ENCODE results near the gene MOB2. TPM values are rescaled to one million over a fixed set of nuclear protein-coding genes. Genes with fewer than 3 reads are reported as not detected.
A peak's percentile ranks its signal among the peaks of the same experiment; 100 is the strongest.

MOB2 gene
- total and polyA plus RNA-seq, 2 of the 13 experiments (the other 11 are each of a cell fraction or from before 2014, with no cell fraction given): 21.8 to 27.7 TPM

- no peaks in the 10 kb centered on the region for H3K79me2 ChIP-seq (ENCODE audit: insufficient read depth, low read length)
- H2AFZ ChIP-seq (ENCODE audit: low read length): no peak overlapping the region
- no peak overlapping the region for H3K9ac ChIP-seq (ENCODE audit: insufficient read depth, low read depth, low read length)
- peaks cover 5 to 23% of the 10 kb centered on the region in 2 experiments; a peak in 4 of 5 replicates for H3K27me3 ChIP-seq (ENCODE audit: control insufficient read depth in 1 of 2, insufficient read depth in 2 of 2, low read length in 2 of 2)
- ATAC-seq (no peak), FAIRE-seq (no peak), DNase-seq (ENCODE audit: low spot score) (no peak)
- WGBS (ENCODE audit: low lambda C conversion rate): no CpG with 5 or more reads among the region's 29 CpGs
- H3K4me2 ChIP-seq (ENCODE audit: low read depth, low read length): no peak overlapping the region
- no peaks in the 10 kb centered on the region for H3K4me1 ChIP-seq (ENCODE audit: insufficient read depth, low read length)
- H4K20me1 ChIP-seq (ENCODE audit: insufficient read depth, low read length): peaks cover 6% of the 10 kb centered on the region; the same call in 1 of the 2 replicates
- ChIA-PET POLR2A (no interaction called here), CTCF (ENCODE audit: low intra/inter-chr PET ratio, low total read pairs) (no interaction called here)
- no peaks in the 10 kb centered on the region for H3K36me3 ChIP-seq (replicated peaks in 1 of 2; ENCODE audit: control insufficient read depth in 1 of 2, insufficient read depth in 2 of 2, low read length in 2 of 2)
- no peak overlapping the region for H3K27ac ChIP-seq (ENCODE audit: extremely low read length, insufficient read depth, low read length)
- H3K4me3 ChIP-seq (replicated peaks in 1 of 3; ENCODE audit: insufficient read depth in 1 of 3, low read depth in 2 of 3, low read length in 3 of 3): no peak overlapping the region
- H3K9me3 ChIP-seq (ENCODE audit: low read length): no peaks in the 10 kb centered on the region
- no TSS peak for BruUV-seq (replicated peaks)
- intact Hi-C loops (cut with micrococcal nuclease; ENCODE audit: unreplicated experiment): no loop called here
- no peak for TF ChIP-seq SKI (IDR thresholded peaks at IDR 0.05; ENCODE audit: partially characterized antibody)
- peak; percentile 55 for TF ChIP-seq PATZ1 (CRISPR knock-in tag; IDR thresholded peaks at IDR 0.05)
- TF ChIP-seq CTCF (CRISPR knock-in tag; IDR thresholded peaks at IDR 0.05): peak; percentile 32
- 0 out of 2 replicates have a peak, but pooled peaks have one; percentile 13 for TF ChIP-seq HNRNPL (IDR thresholded peaks at IDR 0.05; ENCODE audit: low read depth, low read length)
- in situ Hi-C loops (cut with HindIII; ENCODE audit: extremely low pct_ligation_motif_present, low pct_unique_long_range_greater_than_20kb): no loop called here
These were observed 36.2 kb downstream of the MOB2 start for GRCh38 chr11:1450344-1450875.
